Effector CD8-positive, alpha-beta T cell (primary cell): ENCODE measurements around the gene KCP.

Experiments used
- DNase-seq: peaks from one replicate; lab custom pipeline; 2025; lab: John Stamatoyannopoulos, UW

Gene KCP

DNA sequence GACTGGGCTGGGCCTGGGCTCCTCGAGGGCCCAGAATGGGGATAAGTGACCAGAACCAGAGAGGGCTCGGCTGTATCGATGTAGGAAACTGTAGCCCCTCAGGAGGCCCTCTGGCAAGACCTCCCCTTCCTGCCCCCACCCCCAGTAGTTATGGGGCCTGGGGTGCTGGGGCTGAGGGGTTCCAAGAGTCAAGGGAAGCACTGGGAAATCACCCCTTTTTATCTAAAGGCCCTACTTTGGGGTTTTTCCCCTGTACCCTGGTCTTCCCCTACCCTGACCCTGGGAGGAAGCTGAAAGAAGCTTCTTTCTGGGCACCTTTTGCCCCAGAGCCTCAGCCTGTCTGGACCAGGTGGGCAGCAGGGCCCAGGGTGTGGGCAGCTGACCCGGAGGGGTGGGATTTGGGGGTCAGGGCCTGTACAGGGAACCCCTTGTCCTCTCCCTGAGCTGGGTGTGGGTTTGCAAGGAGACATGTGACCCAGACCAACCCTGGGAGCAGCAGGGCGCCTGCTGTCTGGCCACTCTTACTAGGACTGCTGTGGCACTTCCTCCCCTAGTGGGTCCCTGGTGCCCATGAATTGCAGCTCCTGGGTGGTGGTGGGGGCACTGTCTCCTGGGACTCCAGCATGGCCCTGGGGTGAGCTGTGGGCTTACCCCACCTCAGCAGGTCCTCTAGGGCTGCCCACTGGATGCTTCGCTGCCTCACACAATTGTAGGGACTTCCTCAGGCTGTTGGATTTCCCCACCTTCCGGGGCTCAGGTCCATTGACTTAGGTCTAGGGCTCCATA lies 28.8 kb upstream of the KCP start:
- no peak for DNase-seq

DNA sequence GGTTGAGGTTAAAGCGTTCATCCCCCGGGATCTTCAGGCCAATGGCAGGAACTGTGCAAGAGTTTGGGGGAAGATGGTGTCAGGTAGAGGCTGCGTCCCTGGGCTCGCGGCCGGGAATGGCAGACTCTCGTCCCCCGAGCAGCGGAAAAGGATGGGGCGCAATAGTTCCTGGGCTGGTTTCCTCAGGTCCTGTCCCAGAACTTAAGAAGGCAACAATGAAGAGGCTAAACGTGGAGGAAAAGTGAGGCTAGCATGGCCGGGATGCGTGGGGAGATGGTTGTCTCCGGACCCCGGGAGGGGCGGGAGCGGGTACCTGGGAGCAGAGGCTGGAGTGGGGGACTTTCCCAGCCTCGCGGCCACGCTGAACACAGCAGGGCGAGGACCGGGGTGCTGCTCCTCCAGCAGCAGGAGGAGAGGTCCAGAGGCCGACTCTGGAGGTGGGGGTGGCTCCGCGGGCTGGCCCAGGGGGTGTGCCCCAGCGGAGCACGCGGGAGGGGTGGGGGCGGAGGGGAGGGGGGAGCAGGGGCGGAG lies 28.1 kb upstream of the KCP start:
- no peak for DNase-seq

DNA sequence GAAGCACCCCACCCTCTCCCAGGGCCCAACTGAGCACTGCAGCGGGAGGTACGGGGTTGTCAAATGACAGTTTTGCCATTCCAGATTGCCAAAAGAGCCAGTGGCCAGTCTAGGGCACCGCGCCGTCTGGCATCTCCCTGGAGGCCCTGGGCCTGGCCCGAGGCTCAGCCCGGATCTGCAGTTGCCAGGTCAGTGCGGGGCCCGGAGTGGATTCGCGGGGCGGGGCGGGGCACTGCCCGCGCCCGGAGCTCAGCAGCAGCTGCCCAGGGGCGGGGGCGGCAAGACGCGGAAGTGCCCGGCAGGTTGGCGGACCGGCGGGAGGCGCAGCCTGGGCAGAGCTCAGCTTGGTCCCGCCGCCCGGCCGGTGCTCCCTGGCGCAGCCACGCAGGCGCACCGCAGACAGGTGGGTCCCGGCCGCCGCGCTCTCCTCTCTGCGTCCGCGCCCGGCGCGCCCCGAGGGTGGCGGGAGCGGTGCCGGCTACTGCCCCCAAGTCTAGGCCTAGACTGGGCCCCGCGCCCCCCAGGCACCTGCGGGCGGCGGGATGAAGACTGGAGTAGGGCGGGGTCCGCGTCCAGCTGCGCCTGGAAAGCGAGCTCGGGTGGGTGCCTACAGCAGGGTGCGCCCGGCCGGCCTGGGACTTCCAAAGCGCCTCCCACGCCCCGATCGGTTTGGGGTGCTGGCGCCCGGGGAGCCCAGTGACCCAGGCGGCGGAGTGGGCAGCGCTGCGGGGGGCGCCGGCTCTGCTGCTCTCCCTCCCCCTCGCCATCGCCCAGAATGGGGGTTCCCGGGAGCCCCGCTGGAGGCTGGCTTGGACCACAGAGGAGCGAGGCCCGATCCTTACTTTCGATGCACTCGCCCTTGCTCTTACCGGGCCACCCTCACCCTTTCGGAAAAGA lies 27.4 kb upstream of the KCP start, which contains the start of gene IRF5:
IRF5 (plus strand) TSS at position 281 of the 897 bp plus-strand sequence. CDS start 4,155 bp downstream, outside the sequence.
- no peak for DNase-seq

DNA sequence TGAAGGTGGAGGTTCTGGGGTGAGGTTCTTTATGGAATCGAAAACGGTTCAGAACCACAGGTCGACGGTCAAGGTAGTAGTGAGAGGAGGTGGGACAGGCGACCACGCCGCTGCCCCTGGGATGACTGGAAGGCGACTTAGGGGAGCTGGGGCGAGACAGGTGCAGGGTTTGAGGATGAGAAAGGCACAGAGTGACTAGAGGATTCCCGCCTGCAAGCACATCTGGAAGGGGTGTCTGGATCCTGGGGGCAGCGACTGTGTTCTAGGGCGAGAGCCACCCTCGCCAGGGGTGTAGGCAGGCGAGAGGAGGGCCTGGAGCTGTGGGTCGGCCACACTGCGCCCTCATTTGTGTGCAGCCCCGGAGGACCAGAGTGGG lies 26.8 kb upstream of the KCP start:
- DNase-seq, result no peak

DNA sequence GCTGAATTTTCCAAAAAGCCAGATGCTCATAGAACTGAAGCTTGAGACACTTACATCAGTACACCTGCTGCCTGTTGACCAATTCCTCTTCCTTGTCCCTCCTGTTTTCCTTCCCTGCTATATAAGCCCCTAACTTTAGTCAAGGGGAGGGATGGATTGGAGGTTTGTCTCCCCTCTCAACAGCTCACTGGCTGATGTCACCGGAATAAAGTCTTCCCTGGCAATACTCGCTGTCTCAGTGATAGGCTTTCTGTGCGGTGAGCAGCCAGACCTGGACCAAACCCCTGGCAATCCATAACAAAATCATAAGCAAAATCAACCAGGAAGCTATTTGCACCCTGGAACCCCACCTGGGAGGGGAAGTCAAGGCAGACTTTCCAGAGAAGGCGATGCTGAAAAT lies 26.3 kb upstream of the KCP start:
- DNase-seq, result no peak

DNA sequence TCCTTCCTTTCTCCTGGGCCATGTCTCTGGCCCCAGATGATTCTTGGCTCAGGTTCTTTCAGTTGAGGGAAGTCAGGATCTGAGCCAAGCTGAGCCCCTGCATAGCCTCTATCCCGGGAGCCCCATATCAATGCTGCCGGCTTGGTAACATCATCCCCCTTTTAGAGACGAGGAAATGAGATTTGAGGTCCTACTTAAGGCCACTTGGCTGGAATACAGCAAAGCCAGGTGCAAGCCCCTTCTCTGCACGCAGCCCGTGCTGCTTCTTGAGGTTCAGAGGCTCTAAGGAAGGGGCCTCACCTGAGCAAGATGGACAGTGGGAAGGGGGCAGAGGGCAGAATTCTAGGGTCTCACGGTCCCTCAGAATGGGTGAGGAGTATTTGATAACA lies 24.8 kb upstream of the KCP start:
- no peak for DNase-seq

DNA sequence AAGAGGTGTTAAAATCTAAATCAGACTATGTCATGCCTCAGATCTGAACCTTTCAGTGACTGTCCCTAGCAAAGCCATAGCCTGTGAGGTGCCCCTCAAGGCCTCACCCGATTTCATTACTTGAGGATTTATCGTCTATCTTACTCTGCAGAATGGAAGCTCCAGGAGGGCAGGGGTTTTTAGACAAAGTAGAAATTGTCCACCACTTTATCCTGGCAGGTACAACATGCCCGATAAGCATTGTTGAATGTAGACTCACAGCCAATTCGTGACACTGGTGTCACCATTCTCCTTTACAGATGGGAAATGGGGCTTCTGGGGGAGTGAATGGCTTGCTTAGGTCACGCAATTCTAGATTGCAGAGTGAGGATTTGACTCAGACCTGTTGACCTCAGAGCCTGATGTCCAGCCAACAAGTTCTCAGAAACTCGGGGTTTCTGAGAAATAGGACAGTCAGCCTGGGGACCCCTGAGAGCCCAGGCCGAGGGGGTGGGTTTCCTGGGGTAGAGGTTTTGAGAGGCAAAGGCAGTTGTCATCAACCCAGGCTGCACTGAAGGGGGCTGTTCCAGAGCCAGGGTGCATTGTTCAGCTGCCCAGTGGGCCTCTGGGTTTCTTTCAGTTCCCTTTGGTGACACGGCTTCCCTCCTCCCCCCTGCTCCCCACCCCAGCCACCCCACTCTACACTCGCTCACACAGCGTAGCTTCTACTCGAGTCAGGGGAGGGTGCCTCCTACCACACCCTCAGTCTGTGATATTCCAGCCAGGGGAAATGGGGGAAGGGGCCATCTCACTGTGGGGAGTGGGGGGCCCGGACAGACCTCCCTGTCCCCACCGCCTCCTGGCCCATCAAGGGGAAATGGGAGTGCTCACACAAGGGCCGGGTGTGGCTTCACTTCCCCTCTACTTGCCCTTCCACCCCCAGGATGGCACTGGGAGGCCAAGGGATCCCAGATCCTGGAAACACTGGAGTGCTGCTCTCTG lies 24.1 kb upstream of the KCP start:
- no peak for DNase-seq

DNA sequence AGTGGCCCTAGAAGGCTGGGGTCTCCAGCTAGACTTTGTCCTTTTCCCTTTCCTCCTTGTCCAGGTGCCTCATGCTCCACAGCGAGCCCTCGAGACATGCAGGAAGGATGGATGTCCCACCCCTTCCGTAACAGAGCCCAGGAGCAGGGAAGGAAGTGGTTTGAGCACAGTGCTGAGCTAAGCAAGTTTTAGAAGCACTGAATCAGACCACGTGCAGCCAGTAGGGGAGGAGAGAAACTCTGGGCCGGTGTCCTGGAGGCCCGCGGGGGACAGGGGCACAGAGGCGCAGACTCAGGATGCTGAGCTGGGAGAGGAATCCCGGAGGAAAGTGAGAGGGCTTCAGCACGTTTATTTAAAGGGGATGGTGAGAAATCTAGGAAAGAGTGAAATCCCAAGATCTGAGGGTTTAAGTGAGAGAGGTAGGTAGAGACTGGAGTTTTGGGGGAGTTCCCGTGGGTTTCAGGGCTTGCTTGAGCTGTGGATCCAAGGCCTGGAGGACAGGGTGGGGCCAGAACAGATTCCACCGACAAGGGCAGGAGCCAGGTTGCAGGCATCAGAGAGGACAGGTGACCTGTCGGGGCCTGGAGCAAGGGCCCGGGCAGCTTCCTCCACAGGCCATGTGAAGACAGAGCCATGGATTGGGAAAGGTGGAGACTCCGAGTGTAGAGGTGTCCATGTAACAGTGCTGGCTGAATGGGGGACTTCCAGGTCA lies 22.8 kb upstream of the KCP start:
- DNase-seq, result no peak

DNA sequence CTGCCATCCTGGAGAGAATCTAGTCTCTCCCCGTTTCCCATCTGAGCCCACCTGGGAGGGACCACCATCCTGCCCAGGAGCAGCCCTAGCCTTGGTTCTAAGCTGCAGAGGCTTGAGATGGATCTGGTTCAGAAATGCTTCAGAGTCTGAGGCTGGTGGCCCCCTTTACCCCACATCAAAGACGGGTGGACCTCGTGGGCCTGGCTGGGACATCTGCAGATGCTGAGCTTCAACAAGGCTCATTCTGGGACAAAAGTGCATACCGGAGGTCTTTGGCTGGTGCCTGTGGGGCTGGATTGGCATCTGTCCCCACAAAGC lies 22.3 kb upstream of the KCP start:
- DNase-seq, result no peak

DNA sequence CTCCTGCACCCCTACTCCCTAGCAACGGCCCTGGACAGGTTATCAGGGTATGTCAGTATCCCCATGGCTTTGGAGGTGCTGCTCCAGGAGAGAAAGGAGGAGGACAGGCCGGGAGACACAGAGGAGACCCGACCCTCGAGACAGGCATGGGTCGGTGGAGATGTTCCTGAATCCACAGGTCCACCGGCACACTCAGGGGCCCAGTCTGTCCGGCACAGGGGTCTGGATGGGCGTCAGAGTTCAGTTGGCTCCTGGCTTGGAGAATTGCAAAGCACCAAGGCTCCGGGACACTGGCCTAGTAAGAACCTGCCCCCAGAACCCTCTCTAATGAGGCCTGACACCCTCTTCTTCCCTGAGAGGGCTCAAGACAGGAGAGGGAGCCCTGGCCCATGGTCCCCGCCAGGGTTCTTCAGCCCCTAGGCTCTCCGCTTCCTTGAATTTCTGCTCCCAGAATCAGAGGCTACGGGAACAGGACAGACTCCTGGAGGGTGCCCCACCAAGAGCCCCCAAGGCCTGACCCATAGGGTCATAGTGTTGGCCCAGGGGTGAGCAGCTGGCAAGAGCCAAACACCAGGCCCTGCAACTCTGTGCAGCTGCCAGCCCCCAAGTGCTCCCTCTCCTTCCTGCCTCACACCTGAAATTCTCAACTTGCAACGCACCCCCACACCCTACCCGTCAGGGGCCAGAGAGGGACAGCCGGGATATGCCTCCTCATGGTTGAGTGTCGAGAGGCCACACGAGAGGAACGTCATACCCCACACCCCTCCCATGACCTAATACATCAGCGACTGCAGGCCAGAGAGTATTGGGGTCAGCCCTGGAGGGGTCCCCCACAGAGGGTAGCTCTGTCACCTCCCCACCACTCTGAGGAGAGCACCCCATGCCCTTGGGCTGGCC lies 21.7 kb upstream of the KCP start:
- no peak for DNase-seq

DNA sequence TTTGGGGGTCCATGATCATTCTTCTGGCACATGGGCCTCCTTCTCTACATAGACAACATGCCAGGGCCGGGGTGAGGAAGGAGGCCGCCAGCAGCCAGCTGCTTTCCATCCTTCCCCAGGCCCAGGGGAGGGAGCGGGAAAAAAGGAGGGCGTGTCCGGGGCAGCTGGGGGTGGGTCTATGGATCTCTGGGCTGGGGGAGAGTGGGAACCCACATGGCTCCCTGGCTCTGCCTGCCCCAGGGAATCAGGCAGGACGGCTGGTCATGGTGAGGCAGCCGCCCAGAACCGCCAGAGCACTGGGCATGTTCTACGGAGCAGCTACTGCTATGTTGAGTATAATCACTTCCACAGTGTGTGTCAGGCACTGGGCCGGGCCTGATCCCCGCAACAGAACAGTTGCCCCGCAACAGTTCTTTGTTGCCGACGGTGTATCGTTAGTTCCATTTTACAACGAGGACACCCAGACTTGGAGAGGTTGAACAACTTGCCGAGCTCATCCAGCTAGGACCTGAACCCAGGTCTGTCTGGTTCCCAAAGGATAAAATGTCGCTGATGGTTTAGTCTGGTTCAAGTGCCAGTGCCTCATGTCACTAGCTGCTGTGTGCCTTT lies 20.8 kb upstream of the KCP start:
- no peak for DNase-seq

DNA sequence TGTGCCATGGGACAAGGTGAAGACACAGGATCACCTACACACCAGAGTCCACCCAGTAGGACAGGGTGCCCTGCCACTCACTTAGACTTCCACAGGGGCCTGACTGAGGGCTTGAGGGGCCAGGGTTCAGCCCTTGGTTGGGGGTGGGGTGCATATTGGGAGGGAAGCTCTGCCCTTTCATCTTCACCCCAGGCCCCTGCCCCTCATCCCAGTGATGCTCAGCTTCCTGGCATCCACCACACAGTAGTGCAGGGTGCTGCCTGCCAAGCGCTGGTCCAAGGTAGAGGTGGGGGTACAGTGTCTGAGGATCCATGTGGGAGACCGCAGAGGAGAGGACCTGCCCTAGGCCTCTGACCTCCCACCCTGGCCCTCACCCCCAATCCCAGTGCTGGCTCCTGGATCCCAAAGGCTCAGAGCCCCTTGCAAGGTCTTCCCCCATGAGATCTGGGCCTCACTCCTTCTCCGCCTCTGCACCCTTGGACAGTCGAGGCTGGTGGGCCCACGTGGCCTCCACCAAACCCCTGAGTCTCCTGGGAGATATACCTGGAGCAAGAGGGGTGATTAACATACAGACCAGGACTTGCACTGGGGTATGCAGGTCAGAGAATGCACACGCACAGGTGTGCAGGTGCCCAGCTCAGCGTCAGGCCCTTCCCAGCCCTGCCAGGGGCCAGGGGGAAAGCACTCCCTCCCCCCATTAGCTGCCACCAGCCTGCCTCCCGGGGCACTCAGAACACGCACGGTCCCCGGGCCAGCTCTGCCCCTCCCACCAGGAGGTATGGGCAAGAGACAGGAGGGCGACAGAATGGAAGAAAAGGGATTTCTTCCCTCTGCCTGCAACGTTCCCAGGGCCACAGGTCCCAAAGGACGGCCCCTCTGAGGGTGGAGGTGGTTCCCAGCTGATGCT lies 18.6 kb upstream of the KCP start:
- no peak for DNase-seq

DNA sequence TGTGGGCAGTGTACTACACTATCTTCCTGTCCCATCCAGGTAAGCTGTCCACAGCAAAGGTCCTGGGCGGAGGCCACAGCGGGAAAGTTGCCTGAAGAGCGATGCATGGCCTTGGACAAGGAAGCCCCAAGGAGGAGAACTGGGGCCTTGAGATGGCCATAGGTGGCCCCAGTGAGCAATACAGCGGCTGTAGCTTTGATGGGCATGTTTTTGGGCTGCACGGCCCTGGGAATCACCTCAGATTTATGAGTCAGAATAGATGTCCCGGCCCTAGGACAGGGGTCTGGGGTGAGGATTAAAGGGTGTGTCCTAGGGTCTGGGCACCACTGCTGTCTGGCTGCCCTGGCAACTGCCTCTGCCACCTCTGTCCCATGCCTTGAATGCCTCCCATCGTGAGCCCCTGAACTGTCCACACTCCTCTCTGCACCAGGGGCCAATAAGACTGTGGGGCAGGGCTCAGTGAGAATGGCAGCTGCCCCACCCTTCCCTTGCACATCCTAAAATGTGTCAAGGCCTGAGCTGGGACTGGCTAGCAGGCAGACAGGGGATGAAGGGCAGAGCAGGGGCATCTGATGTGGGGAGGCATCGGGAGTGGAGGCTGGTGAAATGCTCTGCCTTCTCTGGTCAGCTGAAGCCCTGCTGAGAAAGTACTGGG lies 17.8 kb upstream of the KCP start:
- no peak for DNase-seq

DNA sequence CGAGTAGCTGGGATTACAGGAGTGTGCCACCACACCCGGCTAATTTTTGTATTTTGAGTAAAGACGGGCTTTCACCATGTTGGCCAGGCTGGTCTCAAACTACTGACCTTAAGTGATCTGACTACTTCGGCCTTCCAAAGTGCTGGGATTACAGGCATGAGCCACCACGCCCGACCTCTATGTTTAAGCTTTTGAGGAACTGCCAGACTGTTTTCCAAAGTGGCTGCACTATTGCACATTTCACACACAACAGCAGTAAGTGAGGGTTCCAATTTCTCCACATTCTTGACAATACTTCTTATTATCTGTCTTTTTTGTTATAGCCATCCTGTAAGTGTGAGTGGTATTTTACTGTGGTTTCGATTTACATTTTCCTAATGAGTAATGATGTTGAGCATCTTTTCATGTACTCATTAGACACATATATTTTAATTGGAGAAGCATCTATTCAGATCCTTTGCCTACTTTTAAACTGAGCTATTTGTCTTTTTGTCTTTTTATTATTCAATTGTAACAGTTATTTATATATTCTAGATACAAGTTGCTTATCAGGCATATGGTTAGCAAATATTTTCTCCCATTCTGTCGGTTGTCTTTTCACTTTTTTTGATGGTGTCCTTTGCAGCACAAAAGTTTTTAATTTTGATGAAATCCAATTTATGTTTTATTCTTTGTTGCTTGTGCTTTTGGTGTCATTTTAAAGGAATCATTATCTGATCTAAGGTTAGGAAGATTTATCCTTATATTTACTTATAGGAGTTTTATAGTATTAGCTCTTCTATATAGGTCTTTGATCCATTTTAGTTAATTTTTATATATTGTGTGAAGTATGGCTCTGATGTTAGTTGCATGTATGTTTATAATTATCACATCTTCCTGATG lies 14.4 kb upstream of the KCP start:
- DNase-seq, result no peak

DNA sequence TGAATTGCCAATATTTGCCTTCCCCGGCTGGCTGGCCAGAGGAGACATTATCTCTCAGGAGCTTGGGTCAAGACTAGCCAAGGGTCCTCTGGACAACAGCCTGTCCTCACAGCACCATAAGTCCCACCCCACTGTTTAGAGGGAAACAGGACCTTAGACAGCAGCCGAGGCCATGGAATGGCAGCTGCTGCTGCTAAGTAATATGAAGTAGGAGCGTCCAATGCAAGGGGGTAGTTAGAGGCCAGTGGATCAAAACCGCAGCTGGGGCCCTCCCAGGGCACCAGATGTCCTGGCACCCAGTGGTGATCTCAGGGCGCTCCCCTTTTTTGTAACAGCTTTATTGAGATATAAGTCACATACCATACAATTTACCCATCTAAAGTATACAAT lies 12.9 kb upstream of the KCP start:
- no peak for DNase-seq

DNA sequence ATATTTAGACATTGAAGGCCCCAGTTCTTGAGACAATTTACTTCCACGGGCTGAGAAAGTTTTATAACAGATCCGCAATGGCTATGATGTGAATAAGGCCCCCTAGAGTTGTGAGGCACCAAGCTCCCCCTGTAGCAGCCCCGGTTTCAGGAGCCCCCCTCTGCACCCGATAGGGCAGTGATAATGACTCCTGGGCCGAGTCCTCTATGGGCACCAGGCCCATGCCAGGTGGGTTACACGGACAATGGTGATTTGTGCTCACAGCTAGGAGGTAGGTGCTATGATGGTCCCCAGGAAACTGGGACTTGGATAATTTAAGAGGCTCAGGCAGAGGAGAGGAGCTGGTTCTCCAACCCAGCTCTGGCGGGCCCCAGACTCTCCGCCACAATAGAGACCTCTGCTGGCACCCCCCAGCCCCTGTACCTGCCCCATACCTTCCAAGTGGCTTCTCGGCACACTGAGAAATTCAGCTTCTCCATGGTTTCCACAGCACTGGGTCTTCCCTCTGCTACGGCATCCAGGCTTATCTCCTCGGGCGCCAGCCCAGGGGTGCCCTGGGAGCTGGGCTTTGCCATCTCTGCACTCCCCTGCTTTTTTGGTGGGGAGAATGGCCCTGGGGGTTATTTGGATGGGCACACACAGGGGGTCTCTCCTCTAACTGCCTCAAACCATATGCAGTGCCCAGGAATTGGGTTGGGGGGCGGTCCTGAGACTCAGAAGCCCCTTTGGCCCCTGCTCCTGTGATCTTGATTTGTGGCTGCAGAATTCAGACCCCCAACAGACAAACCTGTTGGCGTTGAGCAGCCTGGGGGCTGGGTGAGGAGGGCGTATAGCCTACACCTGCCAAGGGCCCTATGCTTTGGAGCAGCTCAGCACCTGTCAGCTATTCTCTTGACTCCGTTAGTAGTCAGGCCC lies 12.2 kb upstream of the KCP start:
- DNase-seq, result no peak
